Measurements from ENCODE around the gene NR6A1.
A peak's percentile ranks its signal among the peaks of the same experiment; 100 is the strongest.

The NR6A1 gene
- total RNA-seq = 0.47 to 1.2 reads per million in 2 donors

- DNase-seq = peak; percentile 89 to 95 (median 91)
These were observed at the start of gene NR6A1 for GRCh38 chr9:124771021-124771866. Gene NR6A1, minus strand, starts transcription at chr9:124771311.

GRCh38 chr9:124818431-124819281 lies 47.5 kb upstream of the NR6A1 start:
- no peak for DNase-seq

GRCh38 chr9:124815601-124816000 lies 44.5 kb upstream of the NR6A1 start:
- DNase-seq = no peak

GRCh38 chr9:124814164-124814535 lies 43.0 kb upstream of the NR6A1 start:
- no peak for DNase-seq

GRCh38 chr9:124813501-124814163 lies 42.5 kb upstream of the NR6A1 start:
- DNase-seq = no peak

- no peak for DNase-seq
These were observed 41.9 kb upstream of the NR6A1 start for GRCh38 chr9:124813041-124813440.

- DNase-seq = no peak
These were observed 41.3 kb upstream of the NR6A1 start for GRCh38 chr9:124812441-124812876.

- DNase-seq = no peak
These were observed 39.7 kb upstream of the NR6A1 start for GRCh38 chr9:124810663-124811355.

- no peak for DNase-seq
These were observed 38.8 kb upstream of the NR6A1 start for GRCh38 chr9:124809741-124810500.

GRCh38 chr9:124809211-124809610 lies 38.1 kb upstream of the NR6A1 start:
- DNase-seq = no peak

- no peak for DNase-seq
These were observed 37.3 kb upstream of the NR6A1 start for GRCh38 chr9:124808246-124808956.

- DNase-seq = no peak
These were observed 34.1 kb upstream of the NR6A1 start for GRCh38 chr9:124805186-124805585.

GRCh38 chr9:124803911-124804310 lies 32.8 kb upstream of the NR6A1 start:
- DNase-seq = no peak

GRCh38 chr9:124802426-124802825 lies 31.3 kb upstream of the NR6A1 start:
- DNase-seq = no peak

GRCh38 chr9:124801356-124801755 lies 30.2 kb upstream of the NR6A1 start:
- DNase-seq = no peak

- DNase-seq = peak in 1 of 5 experiments; percentile 9
These were observed 29.5 kb upstream of the NR6A1 start for GRCh38 chr9:124800306-124801259.

- DNase-seq = no peak
These were observed 28.3 kb upstream of the NR6A1 start for GRCh38 chr9:124799274-124800006.

- no peak for DNase-seq
These were observed 26.4 kb upstream of the NR6A1 start for GRCh38 chr9:124797343-124798103.
